Left hindlimb (tissue), 1 donor: ENCODE results near the gene HAGHL.
"Not testable (repeated sequence)": the region's sequence is repeated elsewhere in the genome, so short reads cannot be mapped to it uniquely, and the experiment has no call there.

Experiments used
- DNase-seq: peaks from one replicate; pipeline ENCODE4 v3.0.0-alpha.2; 2018

The HAGHL gene

GRCh38 chr16:708959-709358 is 17.9 kb upstream of the HAGHL start:
- no peak for DNase-seq

- no peak for DNase-seq
Observed at GRCh38 chr16:709566-710499, 17.1 kb upstream of the HAGHL start.

GRCh38 chr16:710500-711075 is 16.3 kb upstream of the HAGHL start:
- no peak for DNase-seq

- DNase-seq = no peak
Observed at GRCh38 chr16:711084-711483, 15.8 kb upstream of the HAGHL start.

- DNase-seq = peak; percentile 82
Observed at GRCh38 chr16:711548-712320, 15.2 kb upstream of the HAGHL start.

GRCh38 chr16:712740-713250 is 14.1 kb upstream of the HAGHL start:
- DNase-seq = not testable (repeated sequence)

- DNase-seq = no peak
Observed at GRCh38 chr16:714079-714478, 12.8 kb upstream of the HAGHL start.

GRCh38 chr16:714558-715476 is 12.1 kb upstream of the HAGHL start, which contains the start of gene METRN:
Gene METRN, plus strand, starts transcription at chr16:715118. Its CDS starts 172 bp downstream, at chr16:715290.
- DNase-seq = peak; percentile 92

GRCh38 chr16:715477-716199 is 11.3 kb upstream of the HAGHL start:
- DNase-seq = no peak

- DNase-seq = no peak
Observed at GRCh38 chr16:716200-716568, 10.7 kb upstream of the HAGHL start.

GRCh38 chr16:716768-717325 is 10.1 kb upstream of the HAGHL start:
- no peak for DNase-seq

GRCh38 chr16:717450-718245 is 9.3 kb upstream of the HAGHL start:
- no peak for DNase-seq

- DNase-seq = no peak
Observed at GRCh38 chr16:718389-718788, 8.5 kb upstream of the HAGHL start.

- DNase-seq = no peak
Observed at GRCh38 chr16:718922-719321, 8.0 kb upstream of the HAGHL start.

- no peak for DNase-seq
Observed at GRCh38 chr16:719815-720446, 7.0 kb upstream of the HAGHL start.

- peak; percentile 86 for DNase-seq
Observed at GRCh38 chr16:720447-720989, 6.4 kb upstream of the HAGHL start.

- peak; percentile 80 for DNase-seq
Observed at GRCh38 chr16:720990-721764, 5.7 kb upstream of the HAGHL start, which contains the start of gene ANTKMT. Gene ANTKMT, plus strand, starts transcription at chr16:721146. Its CDS starts 129 bp downstream, at chr16:721275.

- DNase-seq = peak; percentile 43
Observed at GRCh38 chr16:721765-722540, 5.0 kb upstream of the HAGHL start.
